GM12878 (cell line): ENCODE data around the gene PIM2. TPM values are rescaled to one million over a fixed set of nuclear protein-coding genes. Genes with fewer than 3 reads are reported as not detected.

ENCODE experiments used
- CHD4 ChIP-seq: fragments of 200-600 bp; sonication (generic); IDR thresholded peaks from 2 replicates; pipeline ENCODE4 v1.6.1; 2016; ENCODE audit warnings: mild to moderate bottlenecking
- CREB1 ChIP-seq: IDR thresholded peaks from 2 replicates; pipeline ENCODE4 v1.6.1; 2012; ENCODE audit warnings: low read depth, mild to moderate bottlenecking, inconsistent platforms
- DPF2 ChIP-seq: fragments of 450-650 bp; IDR thresholded peaks from 2 replicates; pipeline ENCODE4 v1.6.1; 2017; ENCODE audit warnings: mild to moderate bottlenecking
- ESRRA ChIP-seq: IDR thresholded peaks from 2 replicates; pipeline ENCODE4 v1.6.1; 2012; ENCODE audit warnings: mild to moderate bottlenecking, low read length, improper control_type of control experiment
- EZH2 ChIP-seq: IDR thresholded peaks from 2 replicates; pipeline ENCODE4 v1.6.1; 2012; ENCODE audit warnings: low read depth, mild to moderate bottlenecking, control low read depth, inconsistent platforms, low read length, borderline replicate concordance; ENCODE audit not compliant: control insufficient read depth
- HDAC6 ChIP-seq: fragments of 200-600 bp; sonication (generic); IDR thresholded peaks from one replicate; pipeline ENCODE4 v1.8.0; 2017; ENCODE audit warnings: antibody characterized with exemption; ENCODE audit not compliant: unreplicated experiment
- JUNB ChIP-seq: IDR thresholded peaks from 2 replicates; pipeline ENCODE4 v1.6.1; 2016; ENCODE audit warnings: antibody characterized with exemption, mild to moderate bottlenecking
- KAT2A ChIP-seq: conservative IDR thresholded peaks from 2 replicates; pipeline ENCODE4 v1.6.1; 2011; ENCODE audit warnings: low read depth, low read length; ENCODE audit not compliant: control insufficient read depth
- RFX5 ChIP-seq: IDR thresholded peaks from 2 replicates; pipeline ENCODE4 v1.6.1; 2011; ENCODE audit warnings: low read depth, low read length, improper control_type of control experiment
- SIX5 ChIP-seq: IDR thresholded peaks from 2 replicates; pipeline ENCODE4 v1.6.1; 2011; ENCODE audit warnings: mild to moderate bottlenecking, low read depth, low read length, moderate library complexity; ENCODE audit not compliant: severe bottlenecking
- SMC3 ChIP-seq: IDR thresholded peaks from 2 replicates; pipeline ENCODE4 v1.6.1; 2011; ENCODE audit warnings: low read length, improper control_type of control experiment, borderline replicate concordance
- SRF ChIP-seq, 2 experiments: IDR thresholded peaks; 2 replicates each; pipeline ENCODE4 v1.6.1; 2011; ENCODE audit warnings: low read depth in 2 of 2, low read length in 2 of 2, mild to moderate bottlenecking in 1 of 2, moderate library complexity in 1 of 2
- ZNF207 ChIP-seq: fragments of 450-650 bp; IDR thresholded peaks from 2 replicates; pipeline ENCODE4 v1.6.1; 2014; ENCODE audit warnings: antibody characterized with exemption, mild to moderate bottlenecking, borderline replicate concordance
- ZNF24 ChIP-seq: fragments of 450-650 bp; IDR thresholded peaks from 2 replicates; pipeline ENCODE4 v1.6.1; 2017; ENCODE audit warnings: antibody characterized with exemption, mild to moderate bottlenecking
- ZNF622 ChIP-seq: fragments of 450-650 bp; IDR thresholded peaks from 2 replicates; pipeline ENCODE4 v1.6.1; 2017; ENCODE audit warnings: mild to moderate bottlenecking, inconsistent platforms
- ZSCAN29 ChIP-seq: fragments of 450-650 bp; IDR thresholded peaks from 2 replicates; pipeline ENCODE4 v1.6.1; 2017; ENCODE audit warnings: mild to moderate bottlenecking, moderate library complexity
- polyA plus RNA-seq, 11 experiments: library from polyadenylated mRNA; depleted of rRNA in 4 of 11; unstranded in 6 of 11; stranded (reverse) in 5 of 11; fragments of >200 nt; fragmentation: Nextera tagmentation in 4 of 11; fragmentation: Illumina TruSeq in 1 of 11; extraction: Ambion mirVana in 4 of 11; extraction: Trizol in 1 of 11; gene quantifications; 1 replicate in 1 of 11; 2 replicates in 10 of 11; pipeline versions ENCODE4 v1.2.1 to v1.2.3, GENCODE V29; 2011 to 2016; ENCODE audit warnings: inconsistent platforms in 2 of 11, missing spikeins in 2 of 11, low read depth in 1 of 11
- total RNA-seq, 4 experiments: library from RNA; depleted of rRNA in 3 of 4; stranded (reverse); fragments of >200 nt in 3 of 4; fragmentation: Illumina TruSeq in 1 of 4; extraction: Trizol in 1 of 4; gene quantifications; 2 replicates each; pipeline versions ENCODE4 v1.2.1 to v1.2.3, GENCODE V29; 2013 to 2021
- TF ChIP-seq, protein P1 (sequence below): fragments of 450-650 bp; IDR thresholded peaks from 2 replicates; pipeline ENCODE4 v1.6.1; 2017; ENCODE audit warnings: mild to moderate bottlenecking
- TF ChIP-seq, protein P2 (sequence below): fragments of 450-650 bp; IDR thresholded peaks from 2 replicates; pipeline ENCODE4 v1.6.1; 2017; ENCODE audit warnings: antibody characterized with exemption, mild to moderate bottlenecking, moderate library complexity
- TF ChIP-seq, protein P3 (sequence below): fragments of 450-650 bp; IDR thresholded peaks from 2 replicates; pipeline ENCODE4 v1.6.1; 2016; ENCODE audit warnings: mild to moderate bottlenecking
- TF ChIP-seq, protein P4 (sequence below): IDR thresholded peaks from 2 replicates; pipeline ENCODE4 v1.6.1; 2011; ENCODE audit warnings: borderline replicate concordance, low read depth, mild to moderate bottlenecking, moderate library complexity, low read length; ENCODE audit not compliant: insufficient read depth, poor library complexity, severe bottlenecking
- TF ChIP-seq, protein P5 (sequence below): fragments of 450-650 bp; formaldehyde crosslinking; IDR thresholded peaks from 2 replicates; pipeline ENCODE4 v1.4.0; 2020; ENCODE audit warnings: mild to moderate bottlenecking, moderate library complexity

PIM2 gene
- total and polyA plus RNA-seq, 10 of the 15 experiments (the other 5 are each of a cell fraction or from before 2014, with no cell fraction given), result 19.2 to 96.8 (median 32.3) TPM

DNA sequence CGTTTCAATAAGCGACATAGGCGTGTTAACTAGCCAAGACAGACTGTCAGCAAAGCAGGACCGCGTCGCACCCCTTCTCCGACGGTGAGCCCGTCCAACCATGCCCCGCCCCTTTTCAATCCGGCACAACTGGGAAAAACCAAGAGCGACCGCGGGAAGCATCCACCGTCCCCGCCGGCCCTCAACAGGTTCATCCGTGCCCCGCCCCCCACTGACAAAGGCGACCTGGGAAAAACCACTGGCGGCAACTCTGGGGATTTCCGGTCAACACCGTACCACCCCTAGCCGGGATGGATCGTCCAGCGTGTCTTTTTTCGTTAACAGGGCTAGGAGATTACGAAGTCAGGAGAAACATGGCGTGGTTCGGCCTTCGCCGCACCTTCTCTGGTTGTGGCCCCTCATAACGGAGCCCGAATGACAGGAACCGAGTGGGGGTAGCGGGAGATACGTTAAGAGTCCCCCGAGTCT, 21.6 kb downstream of the PIM2 start (continued):
- TF ChIP-seq ZNF622, result no peak
- TF ChIP-seq, protein P1, sequence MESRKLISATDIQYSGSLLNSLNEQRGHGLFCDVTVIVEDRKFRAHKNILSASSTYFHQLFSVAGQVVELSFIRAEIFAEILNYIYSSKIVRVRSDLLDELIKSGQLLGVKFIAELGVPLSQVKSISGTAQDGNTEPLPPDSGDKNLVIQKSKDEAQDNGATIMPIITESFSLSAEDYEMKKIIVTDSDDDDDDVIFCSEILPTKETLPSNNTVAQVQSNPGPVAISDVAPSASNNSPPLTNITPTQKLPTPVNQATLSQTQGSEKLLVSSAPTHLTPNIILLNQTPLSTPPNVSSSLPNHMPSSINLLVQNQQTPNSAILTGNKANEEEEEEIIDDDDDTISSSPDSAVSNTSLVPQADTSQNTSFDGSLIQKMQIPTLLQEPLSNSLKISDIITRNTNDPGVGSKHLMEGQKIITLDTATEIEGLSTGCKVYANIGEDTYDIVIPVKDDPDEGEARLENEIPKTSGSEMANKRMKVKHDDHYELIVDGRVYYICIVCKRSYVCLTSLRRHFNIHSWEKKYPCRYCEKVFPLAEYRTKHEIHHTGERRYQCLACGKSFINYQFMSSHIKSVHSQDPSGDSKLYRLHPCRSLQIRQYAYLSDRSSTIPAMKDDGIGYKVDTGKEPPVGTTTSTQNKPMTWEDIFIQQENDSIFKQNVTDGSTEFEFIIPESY, result no peak
- no peak for TF ChIP-seq JUNB
- no peak for TF ChIP-seq RFX5
- no peak for TF ChIP-seq CHD4
- peak; percentile 40 for TF ChIP-seq CREB1
- no peak for TF ChIP-seq ZSCAN29
- no peak for TF ChIP-seq SIX5
- no peak for TF ChIP-seq SRF (IDR thresholded peaks at IDR 0.05; ENCODE audit: low read depth in 2 of 2, low read length in 2 of 2)
- TF ChIP-seq, protein P2, sequence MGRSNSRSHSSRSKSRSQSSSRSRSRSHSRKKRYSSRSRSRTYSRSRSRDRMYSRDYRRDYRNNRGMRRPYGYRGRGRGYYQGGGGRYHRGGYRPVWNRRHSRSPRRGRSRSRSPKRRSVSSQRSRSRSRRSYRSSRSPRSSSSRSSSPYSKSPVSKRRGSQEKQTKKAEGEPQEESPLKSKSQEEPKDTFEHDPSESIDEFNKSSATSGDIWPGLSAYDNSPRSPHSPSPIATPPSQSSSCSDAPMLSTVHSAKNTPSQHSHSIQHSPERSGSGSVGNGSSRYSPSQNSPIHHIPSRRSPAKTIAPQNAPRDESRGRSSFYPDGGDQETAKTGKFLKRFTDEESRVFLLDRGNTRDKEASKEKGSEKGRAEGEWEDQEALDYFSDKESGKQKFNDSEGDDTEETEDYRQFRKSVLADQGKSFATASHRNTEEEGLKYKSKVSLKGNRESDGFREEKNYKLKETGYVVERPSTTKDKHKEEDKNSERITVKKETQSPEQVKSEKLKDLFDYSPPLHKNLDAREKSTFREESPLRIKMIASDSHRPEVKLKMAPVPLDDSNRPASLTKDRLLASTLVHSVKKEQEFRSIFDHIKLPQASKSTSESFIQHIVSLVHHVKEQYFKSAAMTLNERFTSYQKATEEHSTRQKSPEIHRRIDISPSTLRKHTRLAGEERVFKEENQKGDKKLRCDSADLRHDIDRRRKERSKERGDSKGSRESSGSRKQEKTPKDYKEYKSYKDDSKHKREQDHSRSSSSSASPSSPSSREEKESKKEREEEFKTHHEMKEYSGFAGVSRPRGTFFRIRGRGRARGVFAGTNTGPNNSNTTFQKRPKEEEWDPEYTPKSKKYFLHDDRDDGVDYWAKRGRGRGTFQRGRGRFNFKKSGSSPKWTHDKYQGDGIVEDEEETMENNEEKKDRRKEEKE, result 0 out of 2 replicates have a peak, but pooled peaks have one; percentile 27
- no peak for TF ChIP-seq EZH2
- no peak for TF ChIP-seq KAT2A
- no peak for TF ChIP-seq HDAC6
- no peak for TF ChIP-seq SMC3
- no peak for TF ChIP-seq ESRRA
- TF ChIP-seq, protein P3, sequence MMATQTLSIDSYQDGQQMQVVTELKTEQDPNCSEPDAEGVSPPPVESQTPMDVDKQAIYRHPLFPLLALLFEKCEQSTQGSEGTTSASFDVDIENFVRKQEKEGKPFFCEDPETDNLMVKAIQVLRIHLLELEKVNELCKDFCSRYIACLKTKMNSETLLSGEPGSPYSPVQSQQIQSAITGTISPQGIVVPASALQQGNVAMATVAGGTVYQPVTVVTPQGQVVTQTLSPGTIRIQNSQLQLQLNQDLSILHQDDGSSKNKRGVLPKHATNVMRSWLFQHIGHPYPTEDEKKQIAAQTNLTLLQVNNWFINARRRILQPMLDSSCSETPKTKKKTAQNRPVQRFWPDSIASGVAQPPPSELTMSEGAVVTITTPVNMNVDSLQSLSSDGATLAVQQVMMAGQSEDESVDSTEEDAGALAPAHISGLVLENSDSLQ, result no peak
- TF ChIP-seq ZNF24, result no peak
- TF ChIP-seq, protein P4, sequence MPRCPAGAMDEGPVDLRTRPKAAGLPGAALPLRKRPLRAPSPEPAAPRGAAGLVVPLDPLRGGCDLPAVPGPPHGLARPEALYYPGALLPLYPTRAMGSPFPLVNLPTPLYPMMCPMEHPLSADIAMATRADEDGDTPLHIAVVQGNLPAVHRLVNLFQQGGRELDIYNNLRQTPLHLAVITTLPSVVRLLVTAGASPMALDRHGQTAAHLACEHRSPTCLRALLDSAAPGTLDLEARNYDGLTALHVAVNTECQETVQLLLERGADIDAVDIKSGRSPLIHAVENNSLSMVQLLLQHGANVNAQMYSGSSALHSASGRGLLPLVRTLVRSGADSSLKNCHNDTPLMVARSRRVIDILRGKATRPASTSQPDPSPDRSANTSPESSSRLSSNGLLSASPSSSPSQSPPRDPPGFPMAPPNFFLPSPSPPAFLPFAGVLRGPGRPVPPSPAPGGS, result no peak
- no peak for TF ChIP-seq ZNF207
- TF ChIP-seq DPF2, result no peak
- TF ChIP-seq, protein P5, sequence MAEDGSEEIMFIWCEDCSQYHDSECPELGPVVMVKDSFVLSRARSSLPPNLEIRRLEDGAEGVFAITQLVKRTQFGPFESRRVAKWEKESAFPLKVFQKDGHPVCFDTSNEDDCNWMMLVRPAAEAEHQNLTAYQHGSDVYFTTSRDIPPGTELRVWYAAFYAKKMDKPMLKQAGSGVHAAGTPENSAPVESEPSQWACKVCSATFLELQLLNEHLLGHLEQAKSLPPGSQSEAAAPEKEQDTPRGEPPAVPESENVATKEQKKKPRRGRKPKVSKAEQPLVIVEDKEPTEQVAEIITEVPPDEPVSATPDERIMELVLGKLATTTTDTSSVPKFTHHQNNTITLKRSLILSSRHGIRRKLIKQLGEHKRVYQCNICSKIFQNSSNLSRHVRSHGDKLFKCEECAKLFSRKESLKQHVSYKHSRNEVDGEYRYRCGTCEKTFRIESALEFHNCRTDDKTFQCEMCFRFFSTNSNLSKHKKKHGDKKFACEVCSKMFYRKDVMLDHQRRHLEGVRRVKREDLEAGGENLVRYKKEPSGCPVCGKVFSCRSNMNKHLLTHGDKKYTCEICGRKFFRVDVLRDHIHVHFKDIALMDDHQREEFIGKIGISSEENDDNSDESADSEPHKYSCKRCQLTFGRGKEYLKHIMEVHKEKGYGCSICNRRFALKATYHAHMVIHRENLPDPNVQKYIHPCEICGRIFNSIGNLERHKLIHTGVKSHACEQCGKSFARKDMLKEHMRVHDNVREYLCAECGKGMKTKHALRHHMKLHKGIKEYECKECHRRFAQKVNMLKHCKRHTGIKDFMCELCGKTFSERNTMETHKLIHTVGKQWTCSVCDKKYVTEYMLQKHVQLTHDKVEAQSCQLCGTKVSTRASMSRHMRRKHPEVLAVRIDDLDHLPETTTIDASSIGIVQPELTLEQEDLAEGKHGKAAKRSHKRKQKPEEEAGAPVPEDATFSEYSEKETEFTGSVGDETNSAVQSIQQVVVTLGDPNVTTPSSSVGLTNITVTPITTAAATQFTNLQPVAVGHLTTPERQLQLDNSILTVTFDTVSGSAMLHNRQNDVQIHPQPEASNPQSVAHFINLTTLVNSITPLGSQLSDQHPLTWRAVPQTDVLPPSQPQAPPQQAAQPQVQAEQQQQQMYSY, result no peak
